Loucy (cell line): ENCODE data around the gene TIAM2.

Experiments used
- CTCF ChIP-seq: fragments of 200-600 bp; sonication (generic); conservative IDR thresholded peaks from 2 replicates; pipeline ENCODE4 v1.5.1; 2014; ENCODE audit warnings: mild to moderate bottlenecking, antibody characterized with exemption, low read length
- EZH2phosphoT487 ChIP-seq: fragments of 200-600 bp; IDR thresholded peaks from 2 replicates; pipeline ENCODE4 v1.6.1; 2018; ENCODE audit warnings: antibody characterized with exemption, mild to moderate bottlenecking, moderate library complexity, borderline replicate concordance

- TF ChIP-seq CTCF (no peak), EZH2phosphoT487 (no peak)
Observed at GRCh38 chr6:155186052-155186658, 191.0 kb downstream of the TIAM2 start.
